H9 (cell line): ENCODE measurements around the gene TAF12. TPM values are rescaled to one million over a fixed set of nuclear protein-coding genes. Genes with fewer than 3 reads are reported as not detected.

Source experiments
- DNase-seq: peaks from one replicate; pipeline ENCODE4 v3.0.0-alpha.2; 2017
- H2AFZ ChIP-seq: one replicate; pipeline ENCODE4 v1.6.1; 2013; ENCODE audit warnings: mild to moderate bottlenecking, low read length, control low read depth, moderate library complexity
- H2AK5ac ChIP-seq: 2 replicates; pipeline ENCODE4 v1.6.1; 2013; ENCODE audit warnings: low read length, control low read depth, mixed read lengths; ENCODE audit not compliant: insufficient read length
- H2BK120ac ChIP-seq: one replicate; pipeline ENCODE4 v1.6.1; 2013; ENCODE audit warnings: low read depth, mild to moderate bottlenecking, low read length, control low read depth, inconsistent platforms; ENCODE audit not compliant: poor library complexity, severe bottlenecking
- H2BK12ac ChIP-seq: 2 replicates; pipeline ENCODE4 v1.6.1; 2013; ENCODE audit warnings: low read length, control low read depth, mixed read lengths, low read depth; ENCODE audit not compliant: insufficient read length
- H2BK15ac ChIP-seq: 2 replicates; pipeline ENCODE4 v1.6.1; 2013; ENCODE audit warnings: low read depth, low read length, control low read depth
- H2BK20ac ChIP-seq: one replicate; pipeline ENCODE4 v1.6.1; 2013; ENCODE audit warnings: low read depth, mild to moderate bottlenecking, low read length, control low read depth, inconsistent platforms; ENCODE audit not compliant: poor library complexity, severe bottlenecking
- H2BK5ac ChIP-seq: 2 replicates; pipeline ENCODE4 v1.6.1; 2013; ENCODE audit warnings: low read length, control low read depth, mixed read lengths; ENCODE audit not compliant: insufficient read length
- H3K14ac ChIP-seq: 2 replicates; pipeline ENCODE4 v1.6.1; 2013; ENCODE audit warnings: low read length, control low read depth; ENCODE audit not compliant: insufficient read depth
- H3K18ac ChIP-seq: 2 replicates; pipeline ENCODE4 v1.6.1; 2013; ENCODE audit warnings: low read depth, mild to moderate bottlenecking, mixed read lengths, low read length, control low read depth; ENCODE audit not compliant: insufficient read length
- H3K23ac ChIP-seq: 2 replicates; pipeline ENCODE4 v1.6.1; 2013; ENCODE audit warnings: low read length, control low read depth, mixed read lengths, low read depth; ENCODE audit not compliant: insufficient read length
- H3K23me2 ChIP-seq: 2 replicates; pipeline ENCODE4 v1.6.1; 2013; ENCODE audit warnings: low read depth, mild to moderate bottlenecking, mixed read lengths, low read length, control low read depth; ENCODE audit not compliant: insufficient read length, poor library complexity, severe bottlenecking
- H3K27ac ChIP-seq: 2 replicates; pipeline ENCODE4 v1.5.1; 2013; ENCODE audit warnings: low read length, control low read depth, mixed read lengths, low read depth; ENCODE audit not compliant: insufficient read length
- H3K27me3 ChIP-seq: 2 replicates; pipeline ENCODE4 v1.6.1; 2013; ENCODE audit warnings: low read length, control low read depth, inconsistent platforms; ENCODE audit not compliant: insufficient read depth
- H3K4ac ChIP-seq: 2 replicates; pipeline ENCODE4 v1.6.1; 2013; ENCODE audit warnings: low read depth, mild to moderate bottlenecking, control low read depth, inconsistent platforms, low read length, moderate library complexity
- H3K4me1 ChIP-seq: 2 replicates; pipeline ENCODE4 v1.6.1; 2013; ENCODE audit warnings: low read length, control low read depth, inconsistent platforms; ENCODE audit not compliant: insufficient read depth
- H3K4me2 ChIP-seq: 2 replicates; pipeline ENCODE4 v1.6.1; 2013; ENCODE audit warnings: low read length, control low read depth, mixed read lengths; ENCODE audit not compliant: insufficient read length, insufficient read depth
- H3K56ac ChIP-seq: 2 replicates; pipeline ENCODE4 v1.6.1; 2013; ENCODE audit warnings: low read depth, mild to moderate bottlenecking, mixed read lengths, low read length, control low read depth; ENCODE audit not compliant: insufficient read length
- H3K79me1 ChIP-seq: 2 replicates; pipeline ENCODE4 v1.6.1; 2013; ENCODE audit warnings: low read depth, mild to moderate bottlenecking, moderate library complexity, low read length, control low read depth, inconsistent platforms; ENCODE audit not compliant: insufficient read depth, poor library complexity, severe bottlenecking
- H3K79me2 ChIP-seq: 2 replicates; pipeline ENCODE4 v1.6.1; 2013; ENCODE audit warnings: low read length, control low read depth, inconsistent platforms; ENCODE audit not compliant: insufficient read depth
- H3K9ac ChIP-seq: 2 replicates; pipeline ENCODE4 v1.6.1; 2013; ENCODE audit warnings: low read length, control low read depth, mixed read lengths; ENCODE audit not compliant: insufficient read length; ENCODE audit errors: extremely low read depth
- H3K9me3 ChIP-seq: one replicate; pipeline ENCODE4 v1.6.1; 2013; ENCODE audit warnings: low read depth, low read length, inconsistent platforms; ENCODE audit not compliant: control insufficient read depth
- H3T11ph ChIP-seq: one replicate; pipeline ENCODE4 v1.6.1; 2013; ENCODE audit warnings: mild to moderate bottlenecking, low read length, control low read depth, inconsistent platforms
- H4K20me1 ChIP-seq: one replicate; pipeline ENCODE4 v1.6.1; 2013; ENCODE audit not compliant: control insufficient read depth, insufficient read length, insufficient read depth
- H4K5ac ChIP-seq: 2 replicates; pipeline ENCODE4 v1.6.1; 2013; ENCODE audit warnings: low read depth, mild to moderate bottlenecking, mixed read lengths, low read length, control low read depth; ENCODE audit not compliant: insufficient read length
- H4K8ac ChIP-seq: replicated peaks from 2 replicates; pipeline ENCODE4 v1.6.1; 2013; ENCODE audit warnings: low read length, control low read depth, mixed read lengths, low read depth; ENCODE audit not compliant: insufficient read length
- H4K91ac ChIP-seq: 2 replicates; pipeline ENCODE4 v1.6.1; 2013; ENCODE audit warnings: low read depth, mild to moderate bottlenecking, moderate library complexity, mixed read lengths, low read length, control low read depth; ENCODE audit not compliant: insufficient read length
- H3K27ac Mint-ChIP-seq, 3 experiments: 2 replicates in 2 of 3; 3 replicates in 1 of 3; pipeline ENCODE4 v1.8.0; 2020 to 2021; ENCODE audit warnings: mixed read lengths in 3 of 3, mild to moderate bottlenecking in 1 of 3, moderate library complexity in 1 of 3
- H3K27me3 Mint-ChIP-seq: 2 replicates; pipeline ENCODE4 v1.8.0; 2021; ENCODE audit warnings: low read depth, mild to moderate bottlenecking, moderate library complexity, mixed read lengths
- H3K36me3 Mint-ChIP-seq, 3 experiments: 2 replicates in 2 of 3; 3 replicates in 1 of 3; pipeline ENCODE4 v1.8.0; 2020 to 2021; ENCODE audit warnings: low read depth in 3 of 3, mixed read lengths in 3 of 3; ENCODE audit not compliant: insufficient read depth in 1 of 3
- H3K4me1 Mint-ChIP-seq, 2 experiments: 2 replicates each; pipeline ENCODE4 v1.8.0; 2020; ENCODE audit warnings: mixed read lengths in 2 of 2
- H3K4me3 Mint-ChIP-seq, 2 experiments: 2 replicates in 1 of 2; 3 replicates in 1 of 2; pipeline ENCODE4 v1.8.0; 2020 to 2021; ENCODE audit warnings: mild to moderate bottlenecking in 2 of 2, mixed read lengths in 2 of 2, moderate library complexity in 1 of 2
- H3K9me3 Mint-ChIP-seq, 2 experiments: 2 replicates in 1 of 2; 3 replicates in 1 of 2; pipeline ENCODE4 v1.8.0; 2020; ENCODE audit warnings: mild to moderate bottlenecking in 2 of 2, mixed read lengths in 2 of 2, moderate library complexity in 1 of 2
- CTCF ChIP-seq: fragments of 200-600 bp; sonication (generic); conservative IDR thresholded peaks from 3 replicates; pipeline ENCODE4 v1.8.0; 2021; ENCODE audit warnings: antibody characterized with exemption, mild to moderate bottlenecking
- WGBS: extraction: QIAGEN DNeasy Blood & Tissue Kit; methylation state at CpG from one replicate; pipeline ENCODE4 v1.1.7; 2013; ENCODE audit warnings: missing lambda C conversion rate, low lambda C conversion rate, mixed read lengths; ENCODE audit not compliant: insufficient read length; ENCODE audit errors: extremely low coverage; 5-methylcytosine and 5-hydroxymethylcytosine counted together
- total RNA-seq: library from RNA; stranded (reverse); gene quantifications from 2 replicates; pipeline ENCODE4 v1.2.1, GENCODE V29; 2021

TAF12 gene
- total RNA-seq, 1 experiment from 2014 or later, result 22.1 TPM

- no peaks in the 10 kb centered on the region for H3K4me1 Mint-ChIP-seq
- H3K23me2 ChIP-seq, result no peaks in the 10 kb centered on the region
- no peaks in the 10 kb centered on the region for H3K9me3 Mint-ChIP-seq
- no peaks in the 10 kb centered on the region for H3K27me3 ChIP-seq
- H3K23ac ChIP-seq, result no peak overlapping the region
- H4K8ac ChIP-seq, result no peak overlapping the region
- no peak overlapping the region for H3K27ac ChIP-seq
- no peak overlapping the region for H3K9ac ChIP-seq
- no peak overlapping the region for H2BK20ac ChIP-seq
- no peak overlapping the region for H3T11ph ChIP-seq
- no peaks in the 10 kb centered on the region for H3K9me3 ChIP-seq
- H2AFZ ChIP-seq, result no peak overlapping the region
- H2BK12ac ChIP-seq, result no peak overlapping the region
- H3K4ac ChIP-seq, result no peak overlapping the region
- H3K27ac Mint-ChIP-seq, result no peak overlapping the region
- no peak overlapping the region for H2BK5ac ChIP-seq
- H3K27me3 Mint-ChIP-seq, result no peaks in the 10 kb centered on the region
- TF ChIP-seq CTCF, result no peak
- H4K91ac ChIP-seq, result no peak overlapping the region
- no peak overlapping the region for H3K4me2 ChIP-seq
- no peak overlapping the region for H2AK5ac ChIP-seq
- H2BK15ac ChIP-seq, result no peak overlapping the region
- H3K79me1 ChIP-seq, result peaks cover 4% of the 10 kb centered on the region
- WGBS, result no CpG with 5 or more reads among the region's 3 CpGs
- no peaks in the 10 kb centered on the region for H4K20me1 ChIP-seq
- H3K36me3 Mint-ChIP-seq, result peaks cover 35 to 82% (median 67%) of the 10 kb centered on the region in 3 experiments; a peak in 6 of 7 replicates
- DNase-seq, result no peak
- no peak overlapping the region for H3K56ac ChIP-seq
- no peak overlapping the region for H3K14ac ChIP-seq
- H4K5ac ChIP-seq, result no peak overlapping the region
- no peaks in the 10 kb centered on the region for H3K4me1 ChIP-seq
- no peaks in the 10 kb centered on the region for H3K79me2 ChIP-seq
- H2BK120ac ChIP-seq, result no peak overlapping the region
- no peak overlapping the region for H3K4me3 Mint-ChIP-seq
- H3K18ac ChIP-seq, result no peak overlapping the region
These were observed 82.0 kb downstream of the TAF12 start for GRCh38 chr1:28560886-28561285.

Other genes with a start within 250 kb of the TAF12 start
- 92.1 and 93.6 TPM in 2 replicates for gene RCC1, start 137.0 kb downstream of the TAF12 start, total RNA-seq
- gene TRNAU1AP, start 90.0 kb downstream of the TAF12 start, total RNA-seq, result 42.2 and 45.0 TPM in 2 replicates
- 13.2 and 15.6 TPM in 2 replicates for gene RAB42, start 50.8 kb downstream of the TAF12 start, total RNA-seq
- gene RNU11, start 5.5 kb upstream of the TAF12 start, total RNA-seq, result not detected in 2 replicates
- gene GMEB1, start 25.7 kb upstream of the TAF12 start, total RNA-seq, result 17.0 and 17.1 TPM in 2 replicates
- 196 and 200 TPM in 2 replicates for gene YTHDF2, start 93.9 kb upstream of the TAF12 start, total RNA-seq
- gene OPRD1, start 169.1 kb upstream of the TAF12 start, total RNA-seq, result 1.8 and 2.5 TPM in 2 replicates